ENCODE measurements around the gene CDKAL1.

DNA sequence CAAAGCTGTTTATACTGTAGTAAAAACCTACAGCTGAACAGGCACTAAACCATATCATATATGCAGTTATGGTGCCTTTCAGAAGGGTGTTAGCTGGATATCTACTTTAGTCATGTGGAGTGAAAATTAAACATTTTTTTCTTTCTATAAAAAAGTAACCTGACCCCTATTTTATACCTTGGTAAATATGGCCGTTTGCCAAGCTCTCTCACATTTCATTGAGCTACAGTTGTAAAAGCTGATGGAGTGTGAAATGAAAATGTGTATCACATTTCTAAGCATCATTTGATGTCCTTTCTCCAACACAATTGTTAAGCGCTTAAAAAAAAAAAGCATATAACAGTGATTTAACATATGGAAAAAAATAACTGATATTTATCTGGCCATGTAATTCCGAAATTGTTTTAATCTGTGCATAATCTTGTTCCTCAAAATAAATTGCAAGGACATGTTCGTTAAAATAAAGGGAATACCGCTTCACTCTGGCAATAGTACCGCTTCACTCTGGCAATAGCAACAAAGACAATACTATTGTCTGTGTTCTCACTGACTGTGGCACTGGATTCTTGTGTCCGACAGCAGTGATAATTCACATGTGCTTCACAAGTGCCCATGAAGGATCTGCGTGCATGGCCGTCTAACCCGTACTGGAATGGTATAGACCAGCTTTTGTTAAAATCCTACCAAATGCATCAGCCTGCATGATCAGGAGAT lies 667.5 kb downstream of the CDKAL1 start:
- TF ChIP-seq, protein P1, sequence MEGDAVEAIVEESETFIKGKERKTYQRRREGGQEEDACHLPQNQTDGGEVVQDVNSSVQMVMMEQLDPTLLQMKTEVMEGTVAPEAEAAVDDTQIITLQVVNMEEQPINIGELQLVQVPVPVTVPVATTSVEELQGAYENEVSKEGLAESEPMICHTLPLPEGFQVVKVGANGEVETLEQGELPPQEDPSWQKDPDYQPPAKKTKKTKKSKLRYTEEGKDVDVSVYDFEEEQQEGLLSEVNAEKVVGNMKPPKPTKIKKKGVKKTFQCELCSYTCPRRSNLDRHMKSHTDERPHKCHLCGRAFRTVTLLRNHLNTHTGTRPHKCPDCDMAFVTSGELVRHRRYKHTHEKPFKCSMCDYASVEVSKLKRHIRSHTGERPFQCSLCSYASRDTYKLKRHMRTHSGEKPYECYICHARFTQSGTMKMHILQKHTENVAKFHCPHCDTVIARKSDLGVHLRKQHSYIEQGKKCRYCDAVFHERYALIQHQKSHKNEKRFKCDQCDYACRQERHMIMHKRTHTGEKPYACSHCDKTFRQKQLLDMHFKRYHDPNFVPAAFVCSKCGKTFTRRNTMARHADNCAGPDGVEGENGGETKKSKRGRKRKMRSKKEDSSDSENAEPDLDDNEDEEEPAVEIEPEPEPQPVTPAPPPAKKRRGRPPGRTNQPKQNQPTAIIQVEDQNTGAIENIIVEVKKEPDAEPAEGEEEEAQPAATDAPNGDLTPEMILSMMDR (conservative IDR thresholded peaks at IDR 0.05; ENCODE audit: low read length) = no peak
- no peak for TF ChIP-seq EZH2phosphoT487 (IDR thresholded peaks at IDR 0.05; ENCODE audit: borderline replicate concordance)
